ENCODE measurements around the gene HNRNPU. TPM values are rescaled to one million over a fixed set of nuclear protein-coding genes. Genes with fewer than 3 reads are reported as not detected.
A peak's percentile ranks its signal among the peaks of the same experiment; 100 is the strongest.

The HNRNPU gene
- total and polyA plus RNA-seq, 2 of the 13 experiments (the other 11 are each of a cell fraction or from before 2014, with no cell fraction given): 101 to 508 TPM

- DNase-seq (ENCODE audit: low spot score): peak; percentile 88
- H3K9ac ChIP-seq (ENCODE audit: insufficient read depth, low read depth, low read length): peak within 1 kb of the TSS; percentile 97
- CTCF ChIA-PET (ENCODE audit: low intra/inter-chr PET ratio, low total read pairs): no interaction called here
- H4K20me1 ChIP-seq (ENCODE audit: insufficient read depth, low read length): peaks cover 31% of the 10 kb centered on the region
- peak within 1 kb of the TSS; percentile 100 for H3K27ac ChIP-seq (ENCODE audit: extremely low read length, insufficient read depth, low read length)
- peak within 1 kb of the TSS; percentile 73 to 98 (median 89) for H3K4me3 ChIP-seq (replicated peaks in 1 of 3; ENCODE audit: insufficient read depth in 1 of 3, low read depth in 2 of 3, low read length in 3 of 3)
- H2AFZ ChIP-seq (ENCODE audit: low read length): no peak within 1 kb of the TSS
- peaks cover 48% of the 10 kb centered on the region for H3K79me2 ChIP-seq (ENCODE audit: insufficient read depth, low read length)
- H3K4me1 ChIP-seq (ENCODE audit: insufficient read depth, low read length): peaks cover 71% of the 10 kb centered on the region
- intact Hi-C loops (cut with micrococcal nuclease; ENCODE audit: unreplicated experiment): loop anchor here (1.0 to 10.0 kb wide), 4 partner anchors 29 to 381 kb away; partner anchors contain the start of genes ADSS2 and HNRNPU
- BruUV-seq (replicated peaks): no TSS peak
- in situ Hi-C loops (cut with HindIII; ENCODE audit: extremely low pct_ligation_motif_present, low pct_unique_long_range_greater_than_20kb): no loop called here
- peak within 1 kb of the TSS; percentile 97 for H3K4me2 ChIP-seq (ENCODE audit: low read depth, low read length)
- POLR2A ChIA-PET: interaction anchor here (0.8 to 10.1 kb wide), 15 partner anchors 8 to 225 kb away, joined by 3 to 163 read pairs (median 6); partner anchors contain the start of gene HNRNPU
- no peaks in the 10 kb centered on the region for H3K9me3 ChIP-seq (ENCODE audit: low read length)
- under 1% methylated on average over 20 of the region's 77 CpGs for WGBS (ENCODE audit: low lambda C conversion rate)
- no peaks in the 10 kb centered on the region; a peak in 3 of 5 replicates for H3K36me3 ChIP-seq (replicated peaks in 1 of 2; ENCODE audit: control insufficient read depth in 1 of 2, insufficient read depth in 2 of 2, low read length in 2 of 2)
- H3K27me3 ChIP-seq (ENCODE audit: control insufficient read depth in 1 of 2, insufficient read depth in 2 of 2, low read length in 2 of 2): no peaks in the 10 kb centered on the region; a peak in 1 of 5 replicates
- no peak for FAIRE-seq
- peak; percentile 75 for ATAC-seq
- TF ChIP-seq FUBP1 (CRISPR knock-in tag; IDR thresholded peaks at IDR 0.05; ENCODE audit: borderline replicate concordance): no peak
- no peak for TF ChIP-seq DPF2 (CRISPR knock-in tag; IDR thresholded peaks at IDR 0.05; ENCODE audit: borderline replicate concordance, low read depth)
- no peak for TF ChIP-seq ZNF30 (CRISPR knock-in tag; IDR thresholded peaks at IDR 0.05)
- TF ChIP-seq JUNB (CRISPR knock-in tag; IDR thresholded peaks at IDR 0.05; ENCODE audit: borderline replicate concordance): peak; percentile 34; the same call in 1 of the 2 replicates
- 0 out of 2 replicates have a peak, but pooled peaks have one; percentile 10 for TF ChIP-seq ISL2 (CRISPR knock-in tag; IDR thresholded peaks at IDR 0.05)
- peak; percentile 18; the same call in 1 of the 2 replicates for TF ChIP-seq ZFP36L1 (CRISPR knock-in tag; IDR thresholded peaks at IDR 0.05)
- peak; percentile 48; the same call in 1 of the 2 replicates for TF ChIP-seq ZNF563 (CRISPR knock-in tag; IDR thresholded peaks at IDR 0.05)
- peak; percentile 32; the same call in 1 of the 2 replicates for TF ChIP-seq ZNF275 (CRISPR knock-in tag; IDR thresholded peaks at IDR 0.05; ENCODE audit: borderline replicate concordance)
- no peak for TF ChIP-seq ZNF282 (IDR thresholded peaks at IDR 0.05; ENCODE audit: partially characterized antibody)
- no peak for TF ChIP-seq E2F1 (CRISPR knock-in tag; IDR thresholded peaks at IDR 0.05)
- TF ChIP-seq GPN1 (CRISPR knock-in tag; IDR thresholded peaks at IDR 0.05; ENCODE audit: borderline replicate concordance): no peak
- TF ChIP-seq HMGXB4 (CRISPR knock-in tag; IDR thresholded peaks at IDR 0.05; ENCODE audit: borderline replicate concordance in 1 of 2, low read depth in 1 of 2): peak; percentile 51 to 58; a peak in 3 of 4 replicates
- peak; percentile 74 for TF ChIP-seq SPEN (CRISPR knock-in tag; IDR thresholded peaks at IDR 0.05; ENCODE audit: low read depth)
- 0 out of 2 replicates have a peak, but pooled peaks have one; percentile 28 for TF ChIP-seq SP2 (CRISPR knock-in tag; IDR thresholded peaks at IDR 0.05)
These were observed 28.8 kb downstream of the HNRNPU start, which contains the start of gene COX20 for GRCh38 chr1:244835276-244836134. Gene COX20 (plus strand): TSS chr1:244835658. CDS start chr1:244835715, 57 bp downstream.

Measured in HepG2 (cell line).